Stimulated activated naive B cell treated with anti-CD40 and anti-IgM and Interleukin-4, amounts not matched to agents 10 μg/mL and 1 μg/mL and 100 μg/mL, for 72 hours (primary cell): ENCODE data around the gene CELF4.
A peak's percentile ranks its signal among the peaks of the same experiment; 100 is the strongest.

ENCODE experiments used
- ATAC-seq, 2 donors: fragments of 150-1000 bp; cut with Tn5 transposase; replicated peaks; 2 replicates each; pipeline ENCODE4 v1.10.0; 2021; ENCODE audit warnings: moderate library complexity in 1 of 2
- DNase-seq: peaks from one replicate; pipeline ENCODE4 v3.0.0; 2021
- H3K27ac Mint-ChIP-seq: one replicate; pipeline ENCODE4 v1.8.0; 2022; ENCODE audit warnings: mild to moderate bottlenecking, mixed read lengths
- H3K27me3 Mint-ChIP-seq, 2 donors: one replicate each; pipeline ENCODE4 v1.8.0; 2022; ENCODE audit warnings: mixed read lengths in 2 of 2
- H3K36me3 Mint-ChIP-seq, 2 donors: one replicate each; pipeline ENCODE4 v1.8.0; 2022; ENCODE audit warnings: mixed read lengths in 2 of 2, mild to moderate bottlenecking in 1 of 2
- H3K4me1 Mint-ChIP-seq, 2 donors: one replicate each; pipeline ENCODE4 v1.8.0; 2022; ENCODE audit warnings: mixed read lengths in 2 of 2, mild to moderate bottlenecking in 1 of 2
- H3K4me3 Mint-ChIP-seq, 2 donors: one replicate each; pipeline ENCODE4 v1.8.0; 2022; ENCODE audit warnings: mild to moderate bottlenecking in 2 of 2, mixed read lengths in 2 of 2, moderate library complexity in 1 of 2
- H3K9me3 Mint-ChIP-seq, 2 donors: one replicate each; pipeline ENCODE4 v1.8.0; 2022; ENCODE audit warnings: mixed read lengths in 2 of 2, mild to moderate bottlenecking in 1 of 2

Gene CELF4

DNA sequence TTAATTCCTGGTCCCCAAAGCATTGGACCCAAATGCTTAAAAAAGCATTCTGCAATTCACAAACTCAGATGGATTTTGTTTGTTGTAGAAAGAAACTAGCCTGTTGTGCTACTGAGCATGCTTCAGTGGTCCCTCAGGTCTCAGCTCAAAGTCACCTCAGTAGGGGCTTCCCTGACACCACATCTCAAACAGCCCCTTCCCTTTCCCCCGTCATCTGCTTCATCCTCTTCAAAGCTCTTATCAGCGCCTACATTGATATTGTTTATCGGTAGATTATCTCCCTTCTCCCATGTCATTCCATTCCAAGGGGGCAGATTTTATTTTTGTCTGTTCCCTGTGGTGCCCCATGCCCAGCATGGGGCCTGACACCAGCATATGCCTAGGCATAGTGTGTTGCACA lies 172.9 kb downstream of the CELF4 start:
- DNase-seq = no peak
- Mint-ChIP-seq H3K27ac (peak overlapping the region; percentile 56), H3K4me1 (peaks cover 20 to 39% of the 10 kb centered on the region in 2 donors), H3K4me3 (no peak overlapping the region), H3K27me3 (peaks cover 34 to 38% of the 10 kb centered on the region in 2 donors), H3K36me3 (peaks cover 0 to 3% of the 10 kb centered on the region in 2 donors), H3K9me3 (peaks cover 0 to 6% of the 10 kb centered on the region in 2 donors)
- ATAC-seq = peak; percentile 13 to 49

DNA sequence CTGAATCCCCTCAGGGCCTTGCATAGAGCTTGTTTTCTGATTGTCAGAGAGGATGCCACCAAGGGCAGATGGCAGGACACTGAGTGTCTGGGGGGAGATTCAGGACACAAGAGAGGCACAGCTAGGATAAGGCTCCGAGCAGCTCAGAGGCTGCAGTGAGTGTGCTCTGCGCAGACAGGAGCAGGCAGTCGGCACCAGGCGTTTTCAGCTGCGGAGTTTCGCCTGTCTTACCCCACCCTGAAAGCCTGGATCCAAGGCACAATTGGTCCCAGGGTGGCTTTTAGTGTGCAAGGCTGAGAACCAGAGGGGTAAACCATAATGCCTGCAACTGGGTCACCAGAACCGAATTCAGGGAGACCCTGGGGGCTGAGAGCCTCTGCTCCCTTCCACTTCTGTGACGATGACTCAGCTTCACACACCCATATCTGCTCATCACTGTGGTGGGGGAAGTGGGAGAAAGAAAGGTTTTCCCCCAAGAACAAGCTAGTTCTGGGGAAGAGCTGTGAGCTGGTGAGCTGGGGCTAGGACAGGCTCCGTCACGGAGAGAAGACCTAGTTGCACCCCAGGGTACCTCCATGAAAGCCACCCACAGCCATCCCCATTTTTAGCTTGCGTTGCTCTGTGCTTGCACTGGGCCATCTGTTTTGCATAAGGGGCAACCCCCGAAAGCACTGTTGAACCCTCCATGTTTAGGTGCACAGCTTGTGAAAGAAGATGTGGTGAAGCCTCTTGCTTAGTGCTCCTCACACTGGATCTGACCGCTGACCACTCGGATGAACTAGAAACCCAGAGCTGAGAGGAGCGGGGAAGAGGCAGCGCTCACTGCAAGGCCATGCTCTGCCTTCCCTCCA lies 173.7 kb downstream of the CELF4 start:
- Mint-ChIP-seq H3K36me3 (peaks cover 0 to 3% of the 10 kb centered on the region in 2 donors), H3K9me3 (peaks cover 0 to 6% of the 10 kb centered on the region in 2 donors), H3K4me3 (no peak overlapping the region), H3K27me3 (peaks cover 34 to 38% of the 10 kb centered on the region in 2 donors), H3K4me1 (peaks cover 20 to 39% of the 10 kb centered on the region in 2 donors), H3K27ac (peak overlapping the region; percentile 38)
- ATAC-seq (peak; percentile 78 to 83), DNase-seq (peak; percentile 25)

DNA sequence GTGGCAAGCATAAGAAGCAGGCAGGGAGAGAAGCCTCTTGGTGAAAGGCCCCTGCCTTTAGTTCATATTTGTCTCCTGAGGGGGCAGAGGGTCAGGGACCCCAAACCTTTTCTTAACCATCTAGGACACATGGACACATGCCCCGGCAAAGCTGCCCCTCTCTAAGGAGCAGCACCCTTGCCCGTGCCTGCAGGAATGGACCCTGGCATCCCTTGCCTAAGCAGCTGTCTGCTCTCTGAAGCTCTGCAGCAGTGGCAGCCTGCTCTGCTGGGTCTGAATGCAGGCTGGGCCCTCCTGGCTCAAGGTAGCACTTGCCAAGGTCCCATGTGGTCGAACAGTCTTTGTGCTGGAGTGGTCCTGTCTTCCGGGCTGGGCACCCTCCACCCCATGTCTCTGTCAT lies 174.4 kb downstream of the CELF4 start:
- Mint-ChIP-seq H3K9me3 (peaks cover 0 to 6% of the 10 kb centered on the region in 2 donors), H3K4me1 (peaks cover 20 to 39% of the 10 kb centered on the region in 2 donors), H3K4me3 (no peak overlapping the region), H3K27ac (no peak overlapping the region), H3K36me3 (peaks cover 0 to 3% of the 10 kb centered on the region in 2 donors), H3K27me3 (peaks cover 35 to 41% of the 10 kb centered on the region in 2 donors)
- DNase-seq = no peak
- no peak for ATAC-seq

DNA sequence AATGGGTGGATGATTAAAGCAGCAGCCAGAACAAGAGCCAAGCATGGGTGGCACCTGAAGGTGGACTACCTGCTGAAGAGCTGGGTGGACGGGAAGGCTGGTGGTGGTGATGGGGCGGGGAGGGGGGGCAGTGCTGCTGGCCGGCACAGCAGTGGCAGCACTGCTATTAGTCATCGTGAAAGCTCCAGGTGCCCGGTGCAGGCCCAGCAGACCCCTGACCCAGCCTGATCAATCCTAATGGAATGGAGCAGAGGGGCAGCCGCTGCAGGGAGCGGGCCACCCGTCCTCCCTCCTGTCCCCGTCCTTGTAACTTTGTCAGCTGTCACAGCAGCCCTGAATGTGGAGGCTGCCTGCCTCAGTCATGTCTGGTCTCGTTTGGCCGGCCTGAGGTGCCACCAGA lies 174.9 kb downstream of the CELF4 start:
- Mint-ChIP-seq H3K36me3 (peaks cover 0 to 3% of the 10 kb centered on the region in 2 donors), H3K4me3 (no peak overlapping the region), H3K9me3 (peaks cover 0 to 6% of the 10 kb centered on the region in 2 donors), H3K27ac (no peak overlapping the region), H3K4me1 (peaks cover 20 to 39% of the 10 kb centered on the region in 2 donors), H3K27me3 (peaks cover 33 to 40% of the 10 kb centered on the region in 2 donors)
- ATAC-seq = no peak
- DNase-seq = no peak

DNA sequence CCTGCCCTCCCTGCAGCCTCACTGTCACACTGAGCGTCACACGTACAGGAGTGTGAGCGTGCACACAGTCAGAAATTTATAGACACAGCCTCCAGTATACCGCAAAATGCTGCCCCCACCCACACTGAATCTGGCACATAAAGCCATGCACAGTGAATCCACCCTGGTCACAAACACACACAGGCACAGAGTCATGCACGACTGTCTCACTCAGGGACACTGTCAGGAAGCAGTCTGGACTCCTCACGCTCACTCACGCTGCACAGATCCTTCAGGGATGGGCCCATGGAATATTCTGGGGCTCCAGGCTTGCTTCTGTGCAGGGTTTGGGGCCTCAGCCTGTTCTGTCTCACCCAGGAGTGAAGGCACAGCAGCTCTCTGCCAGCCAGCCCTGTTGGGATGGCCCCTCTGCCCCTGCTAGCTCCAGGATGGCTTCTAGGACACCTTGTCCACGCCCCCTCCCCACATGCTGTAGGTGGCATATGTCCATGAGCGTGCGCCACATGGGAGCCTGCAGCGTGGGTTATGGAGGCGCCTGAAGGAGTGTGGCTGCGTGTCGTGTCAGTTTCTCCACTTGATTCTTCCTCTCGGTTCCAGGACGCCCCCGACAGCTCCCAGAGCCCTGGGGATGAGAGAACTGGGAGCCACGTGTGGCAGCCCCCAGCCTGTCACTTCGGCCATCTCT lies 175.8 kb downstream of the CELF4 start:
- H3K9me3 Mint-ChIP-seq = peaks cover 0 to 6% of the 10 kb centered on the region in 2 donors
- H3K4me3 Mint-ChIP-seq = no peak overlapping the region
- no peak overlapping the region for H3K27ac Mint-ChIP-seq
- H3K4me1 Mint-ChIP-seq = peaks cover 16 to 34% of the 10 kb centered on the region in 2 donors
- DNase-seq (no peak), ATAC-seq (no peak)
- peaks cover 27 to 31% of the 10 kb centered on the region in 2 donors for H3K27me3 Mint-ChIP-seq
- no peaks in the 10 kb centered on the region for H3K36me3 Mint-ChIP-seq

DNA sequence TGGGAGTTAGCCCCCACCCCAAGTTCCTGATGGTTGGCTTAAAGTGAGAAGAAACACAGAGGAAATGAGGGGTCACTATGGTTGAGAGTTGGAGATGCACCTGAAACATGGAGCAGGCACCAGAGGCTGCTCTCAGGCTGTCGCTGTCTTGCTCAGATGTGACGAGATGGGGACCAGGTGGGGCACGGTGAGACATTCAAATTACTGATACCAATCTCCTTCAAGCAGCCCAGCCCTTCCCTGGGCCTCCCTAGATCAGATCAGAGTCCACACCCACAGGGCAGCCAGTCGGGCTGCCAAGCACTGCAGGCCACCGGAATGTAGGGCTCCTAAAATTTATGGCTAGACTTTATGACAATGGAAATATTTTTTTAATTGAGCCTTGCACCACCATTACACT lies 176.6 kb downstream of the CELF4 start:
- ATAC-seq = no peak
- peaks cover 25 to 28% of the 10 kb centered on the region in 2 donors for H3K27me3 Mint-ChIP-seq

DNA sequence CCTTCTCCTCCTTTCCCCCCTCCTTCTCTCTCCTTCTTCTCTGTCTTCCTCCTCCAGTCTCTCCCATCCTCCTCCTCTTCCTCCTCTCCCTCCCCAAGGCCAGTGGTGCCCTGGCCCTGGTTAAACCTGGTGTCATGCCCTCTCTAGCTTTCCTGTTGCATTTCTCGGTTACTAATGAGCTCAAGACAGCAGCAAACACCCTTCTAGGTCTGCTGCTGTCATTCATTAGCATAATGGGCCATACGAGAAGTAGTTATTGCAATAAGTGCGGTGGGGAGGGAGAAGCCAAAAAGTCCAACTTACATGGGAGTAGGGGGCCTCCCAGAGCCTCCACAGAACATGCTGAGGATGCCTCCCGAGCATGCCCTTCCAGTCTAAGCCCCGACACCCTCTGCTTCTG lies 177.2 kb downstream of the CELF4 start:
- H3K27ac Mint-ChIP-seq = no peak overlapping the region
- peaks cover 27 to 29% of the 10 kb centered on the region in 2 donors for H3K27me3 Mint-ChIP-seq
- ATAC-seq (no peak), DNase-seq (no peak)
- H3K9me3 Mint-ChIP-seq = peaks cover 0 to 6% of the 10 kb centered on the region in 2 donors
- peaks cover 15 to 20% of the 10 kb centered on the region in 2 donors for H3K4me1 Mint-ChIP-seq
- no peak overlapping the region for H3K4me3 Mint-ChIP-seq
- H3K36me3 Mint-ChIP-seq = no peaks in the 10 kb centered on the region

More for the DNA sequence above, 176.6 kb downstream of the CELF4 start:
- DNase-seq = no peak
- no peak overlapping the region for H3K4me3 Mint-ChIP-seq
- H3K36me3 Mint-ChIP-seq = no peaks in the 10 kb centered on the region
- no peak overlapping the region for H3K27ac Mint-ChIP-seq
- H3K9me3 Mint-ChIP-seq = peaks cover 0 to 6% of the 10 kb centered on the region in 2 donors
- peaks cover 15 to 26% of the 10 kb centered on the region in 2 donors for H3K4me1 Mint-ChIP-seq

DNA sequence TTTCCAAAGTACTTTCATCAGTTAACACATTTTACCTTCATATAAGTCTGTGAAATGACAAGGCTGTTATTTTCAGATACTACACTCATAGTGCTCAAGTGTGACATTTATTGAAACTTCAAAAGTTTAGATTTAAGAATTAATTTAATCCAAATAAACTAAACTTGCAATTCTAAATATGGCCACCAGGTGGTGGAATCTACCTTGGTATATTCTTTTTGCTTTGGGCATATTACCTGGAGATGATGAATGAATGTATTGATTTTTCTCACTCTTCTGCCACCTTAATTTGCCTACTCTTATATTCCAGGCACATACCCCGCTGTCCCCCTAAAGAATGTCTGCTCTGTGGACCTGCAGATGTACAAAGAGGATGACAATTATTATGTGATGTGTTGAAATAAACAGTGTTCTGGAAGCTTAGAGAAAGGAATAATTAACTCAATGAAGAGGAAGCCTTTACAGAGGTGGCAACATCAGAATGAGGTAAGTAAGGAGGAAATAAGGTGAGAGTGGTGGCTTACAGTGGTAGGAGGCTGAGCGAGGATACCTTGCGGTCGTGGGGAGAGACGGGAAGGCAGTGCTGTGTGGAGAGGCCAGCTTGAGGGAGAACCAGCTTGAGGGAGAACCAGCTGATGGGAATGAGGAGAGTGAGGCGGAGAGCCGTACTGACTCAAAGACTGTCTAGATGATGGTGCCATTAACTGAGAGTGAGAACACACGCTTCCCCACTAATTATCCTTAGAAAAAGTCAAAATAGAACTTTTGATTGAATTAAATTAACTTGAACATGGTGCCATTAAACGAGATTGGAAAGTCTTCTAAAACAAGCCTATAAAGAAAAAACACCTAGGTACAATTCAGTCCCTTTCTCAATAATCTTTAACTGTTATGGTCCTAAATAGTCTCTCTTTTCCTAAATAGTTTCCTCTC lies 179.5 kb downstream of the CELF4 start:
- H3K36me3 Mint-ChIP-seq = no peaks in the 10 kb centered on the region
- DNase-seq (no peak), ATAC-seq (no peak)
- no peak overlapping the region for H3K4me3 Mint-ChIP-seq
- peaks cover 12 to 14% of the 10 kb centered on the region in 2 donors for H3K27me3 Mint-ChIP-seq
- no peak overlapping the region for H3K27ac Mint-ChIP-seq
- H3K4me1 Mint-ChIP-seq = no peaks in the 10 kb centered on the region
- H3K9me3 Mint-ChIP-seq = peaks cover 0 to 6% of the 10 kb centered on the region in 2 donors

DNA sequence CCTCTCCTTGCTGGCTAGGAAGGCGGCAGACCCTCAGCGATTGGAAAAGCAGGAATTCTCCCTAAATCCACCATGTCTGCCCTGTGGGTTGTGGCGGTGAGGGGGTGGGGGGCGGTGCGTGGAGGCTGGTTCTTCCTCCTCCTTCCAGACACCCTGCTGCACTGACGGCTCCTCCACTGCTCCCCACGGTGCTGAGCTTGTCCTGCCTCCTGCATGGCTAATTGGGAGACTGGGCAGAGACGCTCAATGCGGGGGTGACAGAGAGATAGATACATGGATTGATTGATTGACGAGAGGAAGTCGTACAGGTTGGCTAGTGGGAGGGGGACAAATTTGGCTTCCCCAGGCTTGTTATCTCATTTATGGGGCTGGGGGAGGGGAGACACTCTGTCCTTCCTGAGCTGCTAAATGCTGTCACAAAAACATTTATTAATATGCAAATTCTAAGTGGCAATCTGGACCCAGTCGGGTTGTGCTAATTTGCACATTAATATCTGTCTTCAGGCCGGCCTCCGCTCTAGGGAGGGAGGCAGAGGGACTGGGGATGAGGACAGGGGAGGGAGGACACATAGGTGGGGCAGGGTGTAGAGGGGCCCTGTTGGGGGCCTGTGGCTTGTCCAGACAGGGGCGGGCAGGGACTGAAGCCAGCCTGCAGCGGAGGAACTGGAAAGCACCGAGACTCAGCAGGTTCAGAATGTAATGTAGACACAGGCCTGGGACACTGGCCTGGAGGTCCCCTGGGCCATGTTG lies 181.6 kb downstream of the CELF4 start:
- DNase-seq (no peak), ATAC-seq (no peak)
- Mint-ChIP-seq H3K4me1 (no peaks in the 10 kb centered on the region), H3K27ac (no peak overlapping the region), H3K9me3 (peaks cover 7 to 9% of the 10 kb centered on the region in 2 donors), H3K27me3 (peaks cover 23% of the 10 kb centered on the region in 2 donors), H3K4me3 (no peak overlapping the region), H3K36me3 (no peaks in the 10 kb centered on the region)

DNA sequence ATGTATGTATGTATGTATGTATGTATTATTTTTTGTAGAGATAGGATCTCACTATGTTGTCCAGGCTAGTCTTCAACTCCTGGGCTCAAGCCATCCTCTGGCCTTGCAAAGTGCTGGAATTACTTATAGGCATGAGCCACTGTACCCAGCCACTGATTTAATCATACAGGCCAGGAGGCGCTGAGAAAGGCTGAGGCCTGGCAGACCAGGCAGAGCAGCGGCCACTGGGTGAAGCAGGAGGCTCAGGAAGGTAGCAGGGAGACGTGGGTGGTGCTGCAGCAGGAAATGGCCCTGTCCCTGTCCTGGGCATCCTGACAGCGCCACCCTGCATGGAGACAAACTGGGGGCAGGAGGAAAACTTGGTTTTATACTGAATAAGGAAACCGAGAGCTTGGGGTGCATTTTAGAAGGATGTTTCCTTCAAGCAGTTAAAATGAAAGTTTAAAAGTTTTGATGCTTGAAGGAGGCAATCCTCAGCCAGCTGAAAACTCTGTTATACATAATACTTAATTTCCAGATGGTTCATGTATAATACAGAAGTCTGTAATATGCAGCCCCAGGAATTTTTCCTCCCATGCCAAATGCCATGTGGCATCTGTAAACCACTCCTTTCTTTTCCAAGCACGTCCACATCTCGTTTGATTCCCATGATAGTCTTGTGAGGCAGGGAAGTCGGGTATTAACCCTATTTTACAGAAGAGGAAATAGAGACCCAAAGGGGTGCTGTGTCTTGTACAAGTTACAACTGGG lies 182.4 kb downstream of the CELF4 start:
- no peaks in the 10 kb centered on the region for H3K36me3 Mint-ChIP-seq
- H3K27ac Mint-ChIP-seq = no peak overlapping the region
- H3K9me3 Mint-ChIP-seq = peaks cover 7 to 9% of the 10 kb centered on the region in 2 donors
- no peak overlapping the region for H3K4me3 Mint-ChIP-seq
- ATAC-seq = no peak
- DNase-seq = no peak
- H3K4me1 Mint-ChIP-seq = no peaks in the 10 kb centered on the region
- peaks cover 20 to 23% of the 10 kb centered on the region in 2 donors for H3K27me3 Mint-ChIP-seq

DNA sequence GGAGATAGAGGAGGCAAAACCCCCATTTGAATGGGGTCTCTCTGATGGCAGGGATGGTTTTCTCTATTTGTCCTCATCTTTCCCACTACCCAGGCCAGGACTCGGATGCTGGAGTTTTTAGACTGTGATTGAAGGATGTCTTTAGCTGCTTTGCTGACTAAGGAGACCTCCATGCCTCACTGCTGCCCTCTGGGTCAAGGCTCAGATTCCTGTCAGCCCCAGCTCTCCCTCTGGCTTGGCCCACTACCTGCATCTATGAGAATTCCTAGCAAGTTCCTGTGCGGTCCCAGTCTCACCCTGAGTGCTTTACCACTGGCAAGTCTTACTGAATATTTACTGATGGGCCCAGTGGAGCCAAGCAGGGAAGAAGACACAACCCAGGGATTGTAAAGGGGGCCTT lies 184.0 kb downstream of the CELF4 start:
- Mint-ChIP-seq H3K36me3 (no peaks in the 10 kb centered on the region), H3K9me3 (peaks cover 7 to 9% of the 10 kb centered on the region in 2 donors), H3K27ac (no peak overlapping the region), H3K4me1 (no peaks in the 10 kb centered on the region), H3K4me3 (no peak overlapping the region), H3K27me3 (peaks cover 24 to 36% of the 10 kb centered on the region in 2 donors)
- ATAC-seq (no peak), DNase-seq (no peak)

DNA sequence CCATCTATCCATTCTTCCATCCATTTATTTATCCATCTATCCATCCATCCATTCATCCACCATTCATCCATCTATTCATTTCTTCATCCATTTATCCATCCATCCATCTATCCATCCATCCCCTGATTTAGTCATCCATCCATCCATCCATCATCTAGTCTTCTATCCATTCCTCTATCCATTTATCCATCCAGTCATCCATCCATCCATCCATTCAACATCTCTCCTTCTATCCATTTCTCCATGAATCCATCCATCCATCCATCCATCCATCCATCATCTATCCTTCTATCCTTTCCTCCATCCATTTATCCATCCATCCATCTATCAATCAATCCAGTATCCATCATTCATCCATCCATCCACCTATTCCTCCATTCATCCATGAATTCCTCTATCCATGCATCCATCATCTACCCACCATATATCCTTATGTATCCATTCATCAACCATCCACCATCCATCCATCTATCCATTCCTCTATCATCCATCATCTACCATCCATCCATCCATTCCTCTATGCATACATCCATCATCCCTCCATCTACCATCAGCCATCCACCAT lies 185.0 kb downstream of the CELF4 start:
- Mint-ChIP-seq H3K27ac (no peak overlapping the region), H3K36me3 (no peaks in the 10 kb centered on the region), H3K4me1 (no peaks in the 10 kb centered on the region), H3K4me3 (no peak overlapping the region), H3K27me3 (peaks cover 20 to 36% of the 10 kb centered on the region in 2 donors), H3K9me3 (peaks cover 7 to 9% of the 10 kb centered on the region in 2 donors)
- no peak for ATAC-seq
- no peak for DNase-seq
